ENCODE results near the gene HLTF.

DNA sequence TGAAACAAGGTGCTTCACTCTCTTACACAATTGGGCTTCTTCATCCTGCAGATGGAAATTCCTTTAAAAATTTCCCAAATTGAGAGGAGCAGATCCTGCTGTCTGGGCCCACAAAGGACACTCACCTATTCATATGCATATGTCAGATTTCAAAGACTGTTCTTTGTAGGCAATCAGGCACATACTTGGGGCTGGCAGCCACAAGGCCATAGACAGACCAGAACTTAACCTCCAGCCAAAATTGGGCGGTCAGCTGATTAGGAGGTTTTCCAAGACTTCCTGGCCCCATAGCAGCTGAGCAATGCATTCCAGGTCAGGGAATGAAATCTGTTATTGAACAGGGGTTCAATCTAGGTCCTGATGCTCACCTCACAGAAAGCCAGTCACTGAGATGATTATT lies 28.1 kb upstream of the HLTF start:
- TF ChIP-seq EZH2phosphoT487 (IDR thresholded peaks at IDR 0.05; ENCODE audit: low read length) (no peak), EZH2 (optimal IDR thresholded peaks at IDR 0.05; ENCODE audit: low read depth, low read length) (no peak)
- TF ChIP-seq, protein P1, sequence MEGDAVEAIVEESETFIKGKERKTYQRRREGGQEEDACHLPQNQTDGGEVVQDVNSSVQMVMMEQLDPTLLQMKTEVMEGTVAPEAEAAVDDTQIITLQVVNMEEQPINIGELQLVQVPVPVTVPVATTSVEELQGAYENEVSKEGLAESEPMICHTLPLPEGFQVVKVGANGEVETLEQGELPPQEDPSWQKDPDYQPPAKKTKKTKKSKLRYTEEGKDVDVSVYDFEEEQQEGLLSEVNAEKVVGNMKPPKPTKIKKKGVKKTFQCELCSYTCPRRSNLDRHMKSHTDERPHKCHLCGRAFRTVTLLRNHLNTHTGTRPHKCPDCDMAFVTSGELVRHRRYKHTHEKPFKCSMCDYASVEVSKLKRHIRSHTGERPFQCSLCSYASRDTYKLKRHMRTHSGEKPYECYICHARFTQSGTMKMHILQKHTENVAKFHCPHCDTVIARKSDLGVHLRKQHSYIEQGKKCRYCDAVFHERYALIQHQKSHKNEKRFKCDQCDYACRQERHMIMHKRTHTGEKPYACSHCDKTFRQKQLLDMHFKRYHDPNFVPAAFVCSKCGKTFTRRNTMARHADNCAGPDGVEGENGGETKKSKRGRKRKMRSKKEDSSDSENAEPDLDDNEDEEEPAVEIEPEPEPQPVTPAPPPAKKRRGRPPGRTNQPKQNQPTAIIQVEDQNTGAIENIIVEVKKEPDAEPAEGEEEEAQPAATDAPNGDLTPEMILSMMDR (IDR thresholded peaks at IDR 0.05; ENCODE audit: low read length), result no peak
